B cell (primary cell): ENCODE results near the gene CLSTN2. TPM values are rescaled to one million over a fixed set of nuclear protein-coding genes. Genes with fewer than 3 reads are reported as not detected.

Experiments
- ATAC-seq: fragments of 200-7000 bp; cut with Tn5 transposase; one replicate; pipeline ENCODE4 v1.10.0; 2021; ENCODE audit warnings: low read depth, mild to moderate bottlenecking, moderate number of reproducible peaks, moderate library complexity
- CTCF ChIA-PET: fragments of 350-600 bp; sonication (Branson Sonifier 250); formaldehyde crosslinking; loops from one replicate; lab custom pipeline; 2021; ENCODE audit warnings: antibody characterized with exemption, inconsistent platforms; lab: Charles Lee
- POLR2A ChIA-PET: fragments of 350-600 bp; sonication (Branson Sonifier 250); formaldehyde crosslinking; loops from one replicate; lab custom pipeline; 2021; ENCODE audit warnings: antibody characterized with exemption; lab: Charles Lee
- DNase-seq: peaks from one replicate; pipeline ENCODE4 v3.0.0; 2013
- H2AFZ ChIP-seq: 2 replicates; pipeline ENCODE4 v1.6.1; 2012; ENCODE audit warnings: mild to moderate bottlenecking, low read depth, low read length; ENCODE audit not compliant: insufficient read depth, poor library complexity, severe bottlenecking
- H3K27ac ChIP-seq, 2 donors: 1 replicate in 1 of 2; 2 replicates in 1 of 2; pipeline ENCODE4 v1.5.1; 2012 to 2013; ENCODE audit warnings: low read length in 2 of 2, mild to moderate bottlenecking in 2 of 2, moderate library complexity in 1 of 2
- H3K27me3 ChIP-seq, 4 experiments: fragments of 200-600 bp in 1 of 4; sonication (generic) in 1 of 4; replicated peaks in 1 of 4; 1 replicate in 2 of 4; 2 replicates in 2 of 4; pipeline versions ENCODE4 v1.6.1 to v1.7.0; 2013 to 2016; ENCODE audit warnings: low read length in 3 of 4, mild to moderate bottlenecking in 2 of 4, mixed read lengths in 1 of 4, moderate library complexity in 1 of 4; ENCODE audit not compliant: insufficient read depth in 4 of 4, control insufficient read depth in 3 of 4; ENCODE audit errors: control extremely low read depth in 1 of 4
- H3K36me3 ChIP-seq, 2 experiments: replicated peaks in 1 of 2; 1 replicate in 1 of 2; 2 replicates in 1 of 2; pipeline versions ENCODE4 v1.6.1 to v1.7.1; 2013; ENCODE audit warnings: low read length in 1 of 2; ENCODE audit not compliant: insufficient read depth in 2 of 2, control insufficient read depth in 1 of 2; ENCODE audit errors: control extremely low read depth in 1 of 2, extremely low read depth in 1 of 2
- H3K4me1 ChIP-seq, 2 donors: fragments of 200-600 bp in 1 of 2; sonication (generic) in 1 of 2; 1 replicate in 1 of 2; 2 replicates in 1 of 2; pipeline versions ENCODE4 v1.5.1 to v1.6.1; 2013 to 2017; ENCODE audit warnings: low read length in 2 of 2; ENCODE audit not compliant: control insufficient read depth in 2 of 2, insufficient read depth in 2 of 2
- H3K4me2 ChIP-seq: replicated peaks from 2 replicates; pipeline ENCODE3; 2012; ENCODE audit warnings: mild to moderate bottlenecking, low read depth, low read length; ENCODE audit not compliant: poor library complexity, severe bottlenecking
- H3K4me3 ChIP-seq, 5 experiments: fragments of 200-600 bp in 1 of 5; sonication (generic) in 1 of 5; 1 replicate in 3 of 5; 2 replicates in 2 of 5; pipeline versions ENCODE4 v1.5.1 to v1.7.0; 2011 to 2016; ENCODE audit warnings: low read length in 4 of 5, mild to moderate bottlenecking in 4 of 5, low read depth in 2 of 5, control low read depth in 1 of 5, moderate library complexity in 1 of 5; ENCODE audit not compliant: insufficient read depth in 1 of 5; ENCODE audit errors: control extremely low read depth in 1 of 5, extremely low read depth in 1 of 5
- H3K79me2 ChIP-seq: fragments of 200-600 bp; sonication (generic); one replicate; pipeline ENCODE4 v1.6.0; 2016; ENCODE audit warnings: low read length; ENCODE audit not compliant: control insufficient read depth, insufficient read depth
- H3K9ac ChIP-seq: fragments of 200-600 bp; sonication (generic); 2 replicates; pipeline ENCODE4 v1.6.1; 2017; ENCODE audit warnings: mild to moderate bottlenecking, low read length, moderate library complexity
- H3K9me3 ChIP-seq, 3 donors: one replicate each; pipeline versions ENCODE4 v1.6.1 to v1.7.1; 2013; ENCODE audit warnings: low read length in 2 of 3; ENCODE audit not compliant: control insufficient read depth in 2 of 3, insufficient read depth in 1 of 3; ENCODE audit errors: control extremely low read depth in 1 of 3
- H4K20me1 ChIP-seq: 2 replicates; pipeline ENCODE4 v1.6.0; 2012; ENCODE audit warnings: mild to moderate bottlenecking, low read length; ENCODE audit not compliant: insufficient read depth, control insufficient read depth, poor library complexity, severe bottlenecking
- H3K27ac Mint-ChIP-seq: one replicate; pipeline ENCODE4 v1.8.0; 2021; ENCODE audit warnings: mixed read lengths
- H3K27me3 Mint-ChIP-seq: one replicate; pipeline ENCODE4 v1.8.0; 2021; ENCODE audit warnings: mixed read lengths
- H3K4me1 Mint-ChIP-seq: one replicate; pipeline ENCODE4 v1.8.0; 2021; ENCODE audit warnings: mixed read lengths
- H3K4me3 Mint-ChIP-seq: one replicate; pipeline ENCODE4 v1.8.0; 2021; ENCODE audit warnings: mixed read lengths
- H3K9me3 Mint-ChIP-seq: one replicate; pipeline ENCODE4 v1.8.0; 2022; ENCODE audit warnings: mixed read lengths; ENCODE audit not compliant: insufficient read depth
- CTCF ChIP-seq: fragments of 200-600 bp; IDR thresholded peaks from one replicate; pipeline ENCODE4 v1.8.0; 2022; ENCODE audit warnings: antibody characterized with exemption, mild to moderate bottlenecking
- EZH2 ChIP-seq: IDR thresholded peaks from 2 replicates; pipeline ENCODE4 v1.6.1; 2012; ENCODE audit warnings: borderline replicate concordance, low read depth, mild to moderate bottlenecking, moderate library complexity, low read length; ENCODE audit not compliant: insufficient read depth, poor library complexity, severe bottlenecking
- WGBS: methylation state at CpG from one replicate; pipeline ENCODE4 v1.1.5; 2013; ENCODE audit warnings: missing lambda C conversion rate; ENCODE audit not compliant: insufficient coverage; 5-methylcytosine and 5-hydroxymethylcytosine counted together
- intact Hi-C: fragments of 100-400 bp; cut with micrococcal nuclease; formaldehyde crosslinking; loops from one replicate; pipeline ENCODE4 v1.10.0; 2022
- polyA plus RNA-seq: library from polyadenylated mRNA; depleted of rRNA; stranded (reverse); fragments of >200 nt; gene quantifications from 2 replicates; pipeline ENCODE4 v1.2.3, GENCODE V29; 2012
- total RNA-seq, 2 donors: library from RNA; stranded (reverse); fragments of 120-200 nt in 1 of 2; gene quantifications; 1 replicate in 1 of 2; 2 replicates in 1 of 2; pipeline versions ENCODE4 v1.2.3 to v1.2.4, GENCODE V29; 2013 to 2022

Gene CLSTN2
- total and polyA plus RNA-seq, 2 donors (not counting 1 experiment from before 2014, with no cell fraction given), result not detected

- CTCF ChIA-PET, result no interaction called here
- DNase-seq (no peak), ATAC-seq (no peak)
- POLR2A ChIA-PET, result no interaction called here
- Histone ChIP-seq H3K27ac (no peak overlapping the region), H3K27me3 (no peaks in the 10 kb centered on the region), H4K20me1 (no peaks in the 10 kb centered on the region), H3K4me3 (no peak overlapping the region), H3K79me2 (no peaks in the 10 kb centered on the region), H3K4me2 (no peak overlapping the region), H3K4me1 (no peaks in the 10 kb centered on the region), H2AFZ (no peak overlapping the region), H3K9me3 (no peaks in the 10 kb centered on the region), H3K9ac (no peak overlapping the region), H3K36me3 (no peaks in the 10 kb centered on the region)
- H3K9me3 Mint-ChIP-seq, result no peaks in the 10 kb centered on the region
- H3K4me1 Mint-ChIP-seq, result no peaks in the 10 kb centered on the region
- H3K27me3 Mint-ChIP-seq, result peaks cover 7% of the 10 kb centered on the region
- no peak overlapping the region for H3K27ac Mint-ChIP-seq
- no peak overlapping the region for H3K4me3 Mint-ChIP-seq
- 89% methylated on average over 3 of the region's 5 CpGs for WGBS
- TF ChIP-seq EZH2 (no peak), CTCF (no peak)
- intact Hi-C loops, result no loop called here
Observed at GRCh38 chr3:140166861-140167599, 232.0 kb downstream of the CLSTN2 start.

GRCh38 chr3:140167600-140168281 is 232.8 kb downstream of the CLSTN2 start:
- H3K4me1 Mint-ChIP-seq, result no peaks in the 10 kb centered on the region
- H3K27ac Mint-ChIP-seq, result no peak overlapping the region

More at GRCh38 chr3:140167600-140168281, 232.8 kb downstream of the CLSTN2 start:
- CTCF ChIA-PET, result no interaction called here
- ATAC-seq (no peak), DNase-seq (no peak)
- no peak for TF ChIP-seq CTCF
- TF ChIP-seq EZH2, result no peak
- no peaks in the 10 kb centered on the region for H3K27me3 ChIP-seq
- H3K4me3 ChIP-seq, result no peak overlapping the region
- H4K20me1 ChIP-seq, result no peaks in the 10 kb centered on the region
- no CpG with 5 or more reads among the region's 5 CpGs for WGBS
- no peaks in the 10 kb centered on the region for H3K36me3 ChIP-seq
- intact Hi-C loops, result no loop called here
- H3K9me3 ChIP-seq, result no peaks in the 10 kb centered on the region
- H3K27me3 Mint-ChIP-seq, result peaks cover 7% of the 10 kb centered on the region
- H3K27ac ChIP-seq, result no peak overlapping the region
- H2AFZ ChIP-seq, result no peak overlapping the region
- POLR2A ChIA-PET, result no interaction called here
- no peak overlapping the region for H3K4me2 ChIP-seq
- no peaks in the 10 kb centered on the region for H3K79me2 ChIP-seq
- H3K9ac ChIP-seq, result no peak overlapping the region
- no peaks in the 10 kb centered on the region for H3K4me1 ChIP-seq
- no peak overlapping the region for H3K4me3 Mint-ChIP-seq
- no peaks in the 10 kb centered on the region for H3K9me3 Mint-ChIP-seq
